Nephron (organoid): Measurements from ENCODE around the gene SMLR1.

ENCODE experiments used
- H3K27ac Mint-ChIP-seq, 3 experiments: 2 replicates each; pipeline ENCODE4 v1.8.0; 2020; ENCODE audit warnings: mixed read lengths in 3 of 3, mild to moderate bottlenecking in 2 of 3, moderate library complexity in 1 of 3
- H3K27me3 Mint-ChIP-seq: 2 replicates; pipeline ENCODE4 v1.8.0; 2021; ENCODE audit warnings: low read depth, mild to moderate bottlenecking, moderate library complexity, mixed read lengths
- H3K36me3 Mint-ChIP-seq: 2 replicates; pipeline ENCODE4 v1.8.0; 2020; ENCODE audit warnings: low read depth, mixed read lengths
- H3K4me1 Mint-ChIP-seq: 2 replicates; pipeline ENCODE4 v1.8.0; 2020; ENCODE audit warnings: mixed read lengths
- H3K4me3 Mint-ChIP-seq, 3 experiments: 2 replicates each; pipeline ENCODE4 v1.8.0; 2020; ENCODE audit warnings: mild to moderate bottlenecking in 3 of 3, mixed read lengths in 3 of 3, moderate library complexity in 2 of 3
- H3K9me3 Mint-ChIP-seq: 2 replicates; pipeline ENCODE4 v1.8.0; 2020; ENCODE audit warnings: mixed read lengths
- TF ChIP-seq, protein P1 (sequence below), 3 experiments: fragments of 200-600 bp; sonication (generic); IDR thresholded peaks; one replicate each; pipeline ENCODE4 v1.5.0; 2021; ENCODE audit warnings: antibody characterized with exemption in 3 of 3; ENCODE audit not compliant: unreplicated experiment in 3 of 3

SMLR1 gene

DNA sequence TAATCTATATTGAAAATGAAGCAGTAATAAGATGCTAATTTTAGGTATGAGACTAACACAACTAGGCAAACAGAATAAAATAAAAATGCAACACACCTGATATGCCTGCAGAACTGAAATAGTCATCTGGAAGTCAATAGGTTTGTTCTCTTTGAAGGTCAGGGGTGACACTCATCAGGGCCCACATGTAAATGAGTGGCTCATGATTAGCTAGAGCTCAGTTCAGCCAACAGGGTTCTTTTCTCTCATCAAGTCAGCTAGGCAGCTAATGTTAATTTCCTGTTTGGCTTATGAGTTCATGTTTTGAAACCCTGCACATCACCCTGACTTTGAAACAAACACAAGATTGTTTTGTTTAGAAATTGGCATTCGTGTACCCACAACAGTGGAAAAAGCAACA is 23.8 kb downstream of the SMLR1 start:
- peaks cover 6% of the 10 kb centered on the region for H3K9me3 Mint-ChIP-seq
- H3K27ac Mint-ChIP-seq = no peak overlapping the region
- H3K27me3 Mint-ChIP-seq = no peaks in the 10 kb centered on the region
- TF ChIP-seq, protein P1, sequence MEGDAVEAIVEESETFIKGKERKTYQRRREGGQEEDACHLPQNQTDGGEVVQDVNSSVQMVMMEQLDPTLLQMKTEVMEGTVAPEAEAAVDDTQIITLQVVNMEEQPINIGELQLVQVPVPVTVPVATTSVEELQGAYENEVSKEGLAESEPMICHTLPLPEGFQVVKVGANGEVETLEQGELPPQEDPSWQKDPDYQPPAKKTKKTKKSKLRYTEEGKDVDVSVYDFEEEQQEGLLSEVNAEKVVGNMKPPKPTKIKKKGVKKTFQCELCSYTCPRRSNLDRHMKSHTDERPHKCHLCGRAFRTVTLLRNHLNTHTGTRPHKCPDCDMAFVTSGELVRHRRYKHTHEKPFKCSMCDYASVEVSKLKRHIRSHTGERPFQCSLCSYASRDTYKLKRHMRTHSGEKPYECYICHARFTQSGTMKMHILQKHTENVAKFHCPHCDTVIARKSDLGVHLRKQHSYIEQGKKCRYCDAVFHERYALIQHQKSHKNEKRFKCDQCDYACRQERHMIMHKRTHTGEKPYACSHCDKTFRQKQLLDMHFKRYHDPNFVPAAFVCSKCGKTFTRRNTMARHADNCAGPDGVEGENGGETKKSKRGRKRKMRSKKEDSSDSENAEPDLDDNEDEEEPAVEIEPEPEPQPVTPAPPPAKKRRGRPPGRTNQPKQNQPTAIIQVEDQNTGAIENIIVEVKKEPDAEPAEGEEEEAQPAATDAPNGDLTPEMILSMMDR (IDR thresholded peaks at IDR 0.05; ENCODE audit: unreplicated experiment in 3 of 3) = no peak
- no peak overlapping the region for H3K4me3 Mint-ChIP-seq
- peaks cover 44% of the 10 kb centered on the region for H3K4me1 Mint-ChIP-seq
- peaks cover 21% of the 10 kb centered on the region for H3K36me3 Mint-ChIP-seq

DNA sequence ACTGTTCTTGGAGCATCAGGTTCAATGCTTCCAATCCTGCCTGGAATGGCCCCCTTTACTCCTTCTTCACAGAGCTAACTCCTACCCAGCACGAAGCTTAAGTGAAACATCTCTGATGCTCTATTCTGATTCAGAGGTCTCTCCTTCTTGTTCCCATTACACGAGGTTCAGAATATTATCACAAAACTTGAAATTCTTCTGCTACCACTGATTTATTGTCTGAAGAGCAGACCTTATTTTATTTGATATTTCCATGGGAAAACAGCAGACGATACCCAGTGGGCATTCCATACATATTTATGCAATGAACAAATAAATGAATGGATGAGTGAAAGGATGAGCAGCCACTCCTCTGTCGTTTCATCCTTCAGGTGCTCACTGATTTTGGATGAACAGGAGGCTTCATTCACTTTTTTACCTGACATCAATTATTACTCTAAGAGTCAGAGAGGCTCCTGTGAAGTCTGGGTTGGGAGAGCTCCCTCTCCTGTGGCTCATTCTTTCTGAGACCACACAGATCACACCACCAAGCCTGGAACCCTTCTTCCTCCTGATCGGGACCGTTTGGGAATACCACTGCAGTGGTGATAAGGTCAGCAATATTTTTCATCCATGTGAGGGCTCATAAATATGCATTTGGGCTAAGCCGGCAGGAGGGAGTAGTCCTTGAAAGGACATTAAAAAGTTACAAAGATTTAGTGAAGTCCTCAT is 25.8 kb downstream of the SMLR1 start:
- Mint-ChIP-seq H3K9me3 (peaks cover 8% of the 10 kb centered on the region), H3K36me3 (peaks cover 35% of the 10 kb centered on the region), H3K4me1 (peaks cover 32% of the 10 kb centered on the region), H3K4me3 (no peak overlapping the region), H3K27me3 (no peaks in the 10 kb centered on the region), H3K27ac (peak overlapping the region in 2 of 3 experiments; percentile 15 to 22)
- TF ChIP-seq, protein P1 (IDR thresholded peaks at IDR 0.05; ENCODE audit: unreplicated experiment in 3 of 3) = no peak

DNA sequence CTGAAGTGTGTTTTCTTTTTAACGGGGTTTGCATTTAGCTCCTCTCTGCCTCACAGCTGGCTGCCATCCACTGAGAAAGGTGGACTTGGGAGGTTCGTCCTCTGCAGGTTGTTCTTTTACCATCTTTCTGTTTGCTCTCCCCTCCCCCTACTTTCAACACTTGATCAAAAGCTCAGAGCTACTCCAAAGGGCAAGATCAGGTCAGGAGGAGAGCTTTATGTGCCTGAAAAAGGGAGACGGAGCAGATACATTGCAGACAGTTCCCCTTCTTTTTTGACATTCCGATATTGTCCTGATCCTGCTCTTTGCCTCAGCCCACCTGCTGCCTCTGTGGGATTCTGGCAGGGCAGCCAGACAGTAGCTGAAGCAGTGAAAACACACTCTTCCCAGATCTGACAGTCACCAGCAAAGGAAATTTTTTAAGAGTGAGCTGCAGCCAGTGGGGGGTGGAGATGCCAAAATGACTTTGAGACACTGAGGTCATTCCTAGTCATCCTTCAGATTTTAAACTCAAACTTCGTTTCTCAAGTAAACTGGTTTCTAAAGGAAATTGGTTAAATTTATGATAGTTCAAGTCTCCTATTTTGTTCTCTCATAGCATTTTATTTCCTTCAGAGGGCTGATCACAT is 26.5 kb downstream of the SMLR1 start:
- no peak overlapping the region for H3K4me3 Mint-ChIP-seq
- H3K4me1 Mint-ChIP-seq = peaks cover 28% of the 10 kb centered on the region
- TF ChIP-seq, protein P1 (IDR thresholded peaks at IDR 0.05; ENCODE audit: unreplicated experiment in 3 of 3) = no peak
- H3K27me3 Mint-ChIP-seq = no peaks in the 10 kb centered on the region
- H3K27ac Mint-ChIP-seq = peak overlapping the region in 2 of 3 experiments; percentile 14 to 15
- peaks cover 8% of the 10 kb centered on the region for H3K9me3 Mint-ChIP-seq
- peaks cover 38% of the 10 kb centered on the region for H3K36me3 Mint-ChIP-seq

DNA sequence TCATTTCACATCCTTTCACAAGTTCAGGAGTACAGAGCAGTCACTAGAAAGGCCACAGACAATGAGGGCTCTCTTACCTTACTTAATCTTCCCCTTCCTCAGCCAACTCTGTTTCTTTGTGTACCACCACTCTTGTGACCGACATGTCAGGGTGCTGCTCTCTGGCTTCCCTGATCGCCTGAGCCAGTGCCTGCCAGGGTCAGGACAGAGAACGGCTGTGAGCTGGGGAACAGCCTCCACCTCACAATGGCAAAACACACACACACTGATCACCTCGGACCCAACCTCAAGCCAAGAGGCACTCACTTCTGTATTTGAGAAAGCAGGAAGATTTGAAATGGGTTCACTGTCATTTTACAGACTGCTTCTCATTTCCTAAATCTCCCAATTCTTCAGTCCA is 30.8 kb downstream of the SMLR1 start:
- Mint-ChIP-seq H3K9me3 (peaks cover 8% of the 10 kb centered on the region), H3K27me3 (no peaks in the 10 kb centered on the region), H3K27ac (no peak overlapping the region), H3K4me3 (no peak overlapping the region), H3K4me1 (peaks cover 20% of the 10 kb centered on the region), H3K36me3 (peaks cover 43% of the 10 kb centered on the region)
- TF ChIP-seq, protein P1 (IDR thresholded peaks at IDR 0.05; ENCODE audit: unreplicated experiment in 3 of 3) = no peak

DNA sequence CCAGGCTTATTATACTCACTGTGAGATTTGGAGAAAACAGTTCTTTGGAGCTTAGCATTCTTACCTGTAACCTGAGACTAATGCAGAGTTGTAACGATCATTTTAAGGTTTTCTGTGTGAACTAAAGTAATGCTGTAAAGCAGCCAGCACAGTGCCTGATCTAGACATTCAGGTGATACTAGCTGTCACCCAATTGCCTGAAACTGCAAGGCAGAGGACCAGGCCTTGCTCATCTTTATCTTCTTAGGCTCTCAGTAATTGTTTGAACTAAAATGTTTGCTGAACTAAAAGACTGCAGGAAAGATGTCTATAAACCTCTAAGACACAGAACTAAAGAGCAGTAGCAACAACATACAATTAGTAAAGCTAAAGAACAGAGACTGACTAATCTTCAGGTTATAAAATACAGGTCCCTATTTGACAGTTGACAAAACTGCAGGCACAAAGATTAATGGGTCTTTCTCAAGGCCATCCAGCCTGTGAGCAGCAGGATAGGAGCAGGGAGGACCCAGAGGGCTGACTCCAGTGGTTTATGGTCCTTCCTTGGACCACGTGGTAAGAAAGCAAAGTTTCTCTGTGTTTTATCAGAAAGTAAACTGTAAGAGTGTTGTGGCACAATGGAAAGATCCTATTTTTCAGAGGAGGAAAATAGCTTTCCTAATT is 31.4 kb downstream of the SMLR1 start:
- Mint-ChIP-seq H3K27ac (no peak overlapping the region), H3K27me3 (no peaks in the 10 kb centered on the region), H3K4me1 (peaks cover 18% of the 10 kb centered on the region), H3K36me3 (peaks cover 43% of the 10 kb centered on the region), H3K4me3 (no peak overlapping the region), H3K9me3 (peaks cover 8% of the 10 kb centered on the region)
- TF ChIP-seq, protein P1 (IDR thresholded peaks at IDR 0.05; ENCODE audit: unreplicated experiment in 3 of 3) = no peak
